Lung (tissue), 12 donors: ENCODE measurements around the gene DGKA. TPM values are rescaled to one million over a fixed set of nuclear protein-coding genes. Genes with fewer than 3 reads are reported as not detected.
A peak's percentile ranks its signal among the peaks of the same experiment; 100 is the strongest.

Source experiments
- ATAC-seq: fragments of 200-7000 bp; cut with Tn5 transposase; one replicate; pipeline ENCODE4 v1.9.1; 2020; ENCODE audit warnings: moderate number of reproducible peaks; ENCODE audit not compliant: insufficient read depth, low FRiP score
- DNase-seq, 3 donors: peaks; one replicate each; pipeline ENCODE4 v3.0.0-alpha.2; 2013 to 2017
- H3K27ac ChIP-seq, 2 donors: one replicate each; pipeline ENCODE4 v1.5.1; 2013; ENCODE audit warnings: mild to moderate bottlenecking in 2 of 2, moderate library complexity in 2 of 2, control low read depth in 1 of 2, inconsistent platforms in 1 of 2, low read depth in 1 of 2, low read length in 1 of 2
- H3K27me3 ChIP-seq, 3 donors: one replicate each; pipeline ENCODE4 v1.5.1; 2013; ENCODE audit warnings: low read length in 2 of 3; ENCODE audit not compliant: control insufficient read depth in 3 of 3, insufficient read depth in 3 of 3
- H3K36me3 ChIP-seq, 4 donors: one replicate each; pipeline ENCODE4 v1.5.1; 2013; ENCODE audit warnings: low read length in 4 of 4, mild to moderate bottlenecking in 1 of 4, moderate library complexity in 1 of 4; ENCODE audit not compliant: control insufficient read depth in 4 of 4, insufficient read depth in 4 of 4
- H3K4me1 ChIP-seq, 5 donors: one replicate each; pipeline ENCODE4 v1.5.1; 2013; ENCODE audit warnings: low read length in 5 of 5, mild to moderate bottlenecking in 2 of 5, moderate library complexity in 1 of 5; ENCODE audit not compliant: control insufficient read depth in 5 of 5, insufficient read depth in 5 of 5
- H3K4me3 ChIP-seq: one replicate; pipeline ENCODE4 v1.5.1; 2013; ENCODE audit warnings: mild to moderate bottlenecking, control low read depth, moderate library complexity
- H3K9ac ChIP-seq, 2 donors: one replicate each; pipeline ENCODE4 v1.5.1; 2013; ENCODE audit warnings: low read length in 2 of 2, control low read depth in 1 of 2; ENCODE audit not compliant: insufficient read depth in 1 of 2
- H3K9me3 ChIP-seq, 4 donors: one replicate each; pipeline ENCODE4 v1.5.1; 2013; ENCODE audit warnings: low read length in 3 of 4, mild to moderate bottlenecking in 1 of 4, moderate library complexity in 1 of 4; ENCODE audit not compliant: control insufficient read depth in 4 of 4, insufficient read depth in 3 of 4
- CTCF ChIP-seq: IDR thresholded peaks from 2 replicates; pipeline ENCODE4 v1.5.1; 2012; ENCODE audit warnings: mild to moderate bottlenecking; ENCODE audit errors: control extremely low read depth, extremely low read depth
- WGBS, 2 donors: extraction: QIAGEN DNeasy Blood & Tissue Kit; methylation state at CpG; one replicate each; pipeline ENCODE4 v1.1.7; 2013; 5-methylcytosine and 5-hydroxymethylcytosine counted together
- polyA plus RNA-seq, 2 donors: library from polyadenylated mRNA; stranded (reverse); fragments of 200-250 nt; gene quantifications; one replicate each; pipeline ENCODE4 v1.2.1, GENCODE V29; 2013
- total RNA-seq, 2 donors: library from RNA; depleted of rRNA in 1 of 2; stranded (reverse); fragments of >200 nt in 1 of 2; gene quantifications; one replicate each; pipeline ENCODE4 v1.2.1, GENCODE V29; 2014 to 2021
- donor health status: control.
- donor health status: control.
- donor health status: Bipolar disorder and iron deficiency.
- donor health status: healthy.
- donor health status: DM: yes; HTN: yes; CAD: no.

Gene DGKA
- total and polyA plus RNA-seq, 4 donors = 19.3 to 41.1 (median 30.8) TPM

DNA sequence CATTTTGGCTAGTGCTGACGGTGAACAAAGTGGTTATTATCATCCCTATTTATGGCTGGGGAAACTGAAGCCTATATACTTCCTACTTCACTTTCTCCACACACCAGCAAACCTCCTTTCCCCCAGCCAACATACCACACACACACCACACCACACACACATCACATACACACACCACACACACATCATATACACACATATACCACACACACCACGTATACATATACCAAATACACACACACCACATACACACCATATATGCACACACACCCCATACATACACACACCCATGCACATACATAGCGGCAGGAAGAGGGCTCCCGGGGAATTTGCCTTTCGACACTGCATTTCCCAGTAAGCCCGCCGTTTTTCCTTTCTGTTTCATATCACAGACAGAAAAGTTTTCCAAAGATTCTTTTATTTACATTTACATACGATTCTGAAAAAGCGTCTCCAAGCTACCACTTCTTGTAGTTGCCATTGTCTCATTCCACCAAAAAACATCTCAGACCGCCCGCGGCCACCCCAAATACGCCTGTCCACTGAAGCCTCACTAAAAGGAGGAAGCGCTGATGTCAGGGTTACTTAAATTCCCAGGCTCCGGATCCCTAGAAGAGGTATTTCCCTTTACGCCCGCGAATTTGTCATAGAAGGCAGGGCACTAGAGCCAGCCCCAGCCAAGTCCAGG is 42.1 kb downstream of the DGKA start:
- peak overlapping the region; percentile 69 for H3K4me3 ChIP-seq
- H3K9me3 ChIP-seq = no peaks in the 10 kb centered on the region
- TF ChIP-seq CTCF = no peak
- H3K9ac ChIP-seq = peak overlapping the region; percentile 57 to 100
- peaks cover 0 to 35% (median 13%) of the 10 kb centered on the region in 5 donors for H3K4me1 ChIP-seq
- no peak for ATAC-seq
- no peak for DNase-seq
- WGBS, 2 donors = 1% methylated on average over 18 of the region's 18 CpGs
- peaks cover 0 to 20% (median 6%) of the 10 kb centered on the region in 4 donors for H3K36me3 ChIP-seq
- no peaks in the 10 kb centered on the region for H3K27me3 ChIP-seq
- H3K27ac ChIP-seq = peak overlapping the region; percentile 92 to 98

- peaks cover 0 to 16% (median 5%) of the 10 kb centered on the region in 4 donors for H3K36me3 ChIP-seq
- peak within 1 kb of the TSS; percentile 74 to 100 for H3K9ac ChIP-seq
- ATAC-seq = peak; percentile 93
- TF ChIP-seq CTCF = peak; percentile 5
- WGBS, 2 donors = 0% methylated on average over 38 to 39 of the region's 39 CpGs
- DNase-seq = peak; percentile 100
- no peaks in the 10 kb centered on the region for H3K9me3 ChIP-seq
- peaks cover 0 to 33% (median 13%) of the 10 kb centered on the region in 5 donors for H3K4me1 ChIP-seq
- no peaks in the 10 kb centered on the region for H3K27me3 ChIP-seq
- peak within 1 kb of the TSS; percentile 98 for H3K27ac ChIP-seq
- H3K4me3 ChIP-seq = peak within 1 kb of the TSS; percentile 86
Observed at GRCh38 chr12:55973599-55974307, 42.8 kb downstream of the DGKA start, which contains the start of gene RAB5B. Gene RAB5B, plus strand, starts transcription at chr12:55974078. Its CDS starts 12,883 bp downstream, at chr12:55986961.

DNA sequence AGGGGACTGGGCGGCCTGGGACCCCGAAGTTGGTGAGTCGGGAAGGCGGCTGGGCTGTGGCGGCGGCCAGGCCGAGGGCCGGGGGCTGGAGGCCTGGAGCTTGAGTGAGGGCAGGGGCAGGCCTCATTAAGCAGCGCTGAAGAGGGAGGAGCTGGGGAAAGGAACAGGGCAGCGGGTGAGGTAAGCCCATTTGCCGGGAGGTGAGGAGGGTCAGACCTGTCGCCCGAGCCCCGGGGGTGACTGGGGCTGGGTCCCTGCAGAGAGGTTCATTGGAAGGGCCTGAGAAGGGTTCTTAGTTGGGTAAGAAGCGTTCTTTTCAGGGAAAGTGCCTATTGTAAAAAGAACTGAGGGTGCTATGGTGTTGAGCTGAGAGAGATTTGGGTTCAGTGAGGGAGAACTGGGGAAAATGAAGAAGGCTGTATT is 43.4 kb downstream of the DGKA start:
- ATAC-seq = peak; percentile 16
- Histone ChIP-seq H3K27me3 (no peaks in the 10 kb centered on the region), H3K4me3 (peak overlapping the region; percentile 86), H3K36me3 (peaks cover 0 to 16% (median 5%) of the 10 kb centered on the region in 4 donors), H3K9ac (peak overlapping the region; percentile 74 to 93), H3K4me1 (peaks cover 0 to 33% (median 13%) of the 10 kb centered on the region in 5 donors), H3K27ac (peak overlapping the region; percentile 94 to 98), H3K9me3 (no peaks in the 10 kb centered on the region)
- peak in 1 of 3 donors; percentile 61 for DNase-seq
- no peak for TF ChIP-seq CTCF
- 0% methylated on average over 15 of the region's 15 CpGs for WGBS, 2 donors
